Measurements from ENCODE around the gene SMAD1.
"Not testable (repeated sequence)": the region's sequence is repeated elsewhere in the genome, so short reads cannot be mapped to it uniquely, and the experiment has no call there.

SMAD1 gene

GRCh38 chr4:145566086-145566708 lies 84.5 kb downstream of the SMAD1 start:
- DNase-seq = no peak

GRCh38 chr4:145566768-145567167 lies 85.1 kb downstream of the SMAD1 start:
- no peak for DNase-seq

GRCh38 chr4:145567516-145567915 lies 85.9 kb downstream of the SMAD1 start:
- no peak for DNase-seq

GRCh38 chr4:145574546-145574945 lies 92.9 kb downstream of the SMAD1 start:
- not testable (repeated sequence) for DNase-seq

- DNase-seq = no peak
Measured at GRCh38 chr4:145580906-145581305, 99.3 kb downstream of the SMAD1 start.

GRCh38 chr4:145583191-145584055 lies 101.8 kb downstream of the SMAD1 start:
- DNase-seq = no peak

GRCh38 chr4:145587088-145587754 lies 105.6 kb downstream of the SMAD1 start:
- DNase-seq = peak; percentile 33

GRCh38 chr4:145589381-145589780 lies 107.7 kb downstream of the SMAD1 start:
- DNase-seq = not testable (repeated sequence)

- DNase-seq = no peak
Measured at GRCh38 chr4:145589916-145590702, 108.5 kb downstream of the SMAD1 start.

GRCh38 chr4:145602129-145602760 lies 120.6 kb downstream of the SMAD1 start:
- DNase-seq = no peak

GRCh38 chr4:145605941-145606340 lies 124.3 kb downstream of the SMAD1 start:
- peak; percentile 23 for DNase-seq
